OCI-LY1 (cell line): ENCODE data around the gene AK2.

Source experiments
- EZH2 ChIP-seq: fragments of 200-600 bp; sonication (generic), shearing (Covaris generic); IDR thresholded peaks from 2 replicates; pipeline ENCODE4 v1.8.0; 2017; ENCODE audit warnings: borderline replicate concordance, mixed run types, mild to moderate bottlenecking, antibody characterized with exemption, low read length, moderate library complexity, mixed read lengths
- TF ChIP-seq, protein P1 (sequence below): fragments of 200-600 bp; sonication (generic), shearing (Covaris generic); IDR thresholded peaks from 2 replicates; pipeline ENCODE4 v1.5.1; 2017; ENCODE audit warnings: mild to moderate bottlenecking, antibody characterized with exemption, low read length, moderate library complexity, mixed read lengths

DNA sequence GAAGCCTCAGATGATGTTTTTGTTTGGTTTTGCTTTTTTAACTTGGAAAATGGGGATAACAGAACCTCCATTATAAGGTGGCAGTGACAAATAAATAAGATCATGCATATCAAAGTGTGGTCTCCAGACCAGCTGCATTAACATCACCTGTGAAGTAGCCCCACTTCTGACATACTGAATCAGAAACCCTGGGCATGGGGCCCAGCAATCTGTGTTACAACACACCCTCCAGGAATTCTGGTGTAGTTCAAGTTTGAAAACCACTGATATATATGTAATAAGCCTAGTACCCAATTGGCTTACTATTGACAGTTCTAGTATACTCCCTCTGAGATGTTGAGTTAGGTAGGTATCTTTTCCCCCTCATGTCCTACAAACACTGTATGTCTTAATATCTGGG, 48.0 kb downstream of the AK2 start:
- TF ChIP-seq, protein P1, sequence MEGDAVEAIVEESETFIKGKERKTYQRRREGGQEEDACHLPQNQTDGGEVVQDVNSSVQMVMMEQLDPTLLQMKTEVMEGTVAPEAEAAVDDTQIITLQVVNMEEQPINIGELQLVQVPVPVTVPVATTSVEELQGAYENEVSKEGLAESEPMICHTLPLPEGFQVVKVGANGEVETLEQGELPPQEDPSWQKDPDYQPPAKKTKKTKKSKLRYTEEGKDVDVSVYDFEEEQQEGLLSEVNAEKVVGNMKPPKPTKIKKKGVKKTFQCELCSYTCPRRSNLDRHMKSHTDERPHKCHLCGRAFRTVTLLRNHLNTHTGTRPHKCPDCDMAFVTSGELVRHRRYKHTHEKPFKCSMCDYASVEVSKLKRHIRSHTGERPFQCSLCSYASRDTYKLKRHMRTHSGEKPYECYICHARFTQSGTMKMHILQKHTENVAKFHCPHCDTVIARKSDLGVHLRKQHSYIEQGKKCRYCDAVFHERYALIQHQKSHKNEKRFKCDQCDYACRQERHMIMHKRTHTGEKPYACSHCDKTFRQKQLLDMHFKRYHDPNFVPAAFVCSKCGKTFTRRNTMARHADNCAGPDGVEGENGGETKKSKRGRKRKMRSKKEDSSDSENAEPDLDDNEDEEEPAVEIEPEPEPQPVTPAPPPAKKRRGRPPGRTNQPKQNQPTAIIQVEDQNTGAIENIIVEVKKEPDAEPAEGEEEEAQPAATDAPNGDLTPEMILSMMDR = no peak
- TF ChIP-seq EZH2 = no peak
